ENCODE results near the gene CMBL.

DNA sequence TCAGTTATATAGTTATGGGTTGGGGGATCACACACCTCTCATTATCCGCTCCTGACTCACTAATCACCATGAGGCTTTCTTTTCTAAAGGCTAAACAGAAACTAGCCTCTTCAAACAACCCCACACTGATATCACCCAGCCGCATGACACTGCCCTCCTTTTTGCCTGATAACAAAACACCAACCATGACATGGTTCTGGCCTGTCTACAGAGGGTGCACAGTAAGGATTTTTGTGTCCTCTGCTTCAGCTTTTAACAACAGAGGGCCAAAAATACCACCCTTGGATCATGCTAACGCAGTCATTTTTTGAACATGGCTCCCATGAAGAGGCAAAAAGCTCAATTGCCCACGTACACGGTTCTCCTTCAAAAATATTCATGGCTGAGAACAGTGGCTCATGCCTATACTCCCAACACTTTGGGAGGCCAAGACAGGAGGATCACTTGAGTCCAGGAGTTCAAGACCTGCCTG, 4.0 kb downstream of the CMBL start:
- TF ChIP-seq EP300 (IDR thresholded peaks at IDR 0.05; ENCODE audit: borderline replicate concordance) (no peak), TAF1 (IDR thresholded peaks at IDR 0.05; ENCODE audit: low read depth) (no peak), NFIC (IDR thresholded peaks at IDR 0.05) (no peak)
